ENCODE measurements around the gene NQO2. TPM values are rescaled to one million over a fixed set of nuclear protein-coding genes. Genes with fewer than 3 reads are reported as not detected.

The NQO2 gene
- total RNA-seq, 1 experiment from 2014 or later = 45.7 TPM

- intact Hi-C loops (cut with micrococcal nuclease; ENCODE audit: unreplicated experiment) (no loop called here), in situ Hi-C loops (cut with HindIII; ENCODE audit: low pct_unique_long_range_greater_than_20kb, low sequenced_read_pairs) (no loop called here)
- H3K4me1 ChIP-seq (ENCODE audit: control insufficient read depth, insufficient read depth, low read length) = peaks cover 6% of the 10 kb centered on the region
- no peaks in the 10 kb centered on the region for H3K27me3 ChIP-seq (ENCODE audit: control insufficient read depth, insufficient read depth, low read length)
- no peak overlapping the region for H3K4me3 ChIP-seq (ENCODE audit: low read depth in 2 of 2, low read length in 2 of 2)
- CTCF ChIA-PET = no interaction called here
- H3K36me3 ChIP-seq (ENCODE audit: control insufficient read depth, insufficient read depth, low read length) = peaks cover 3% of the 10 kb centered on the region; the same call in 1 of the 2 replicates
- no TSS peak for BruUV-seq (replicated peaks)
- no peak for DNase-seq (ENCODE audit: low read depth, low spot score)
- H3K9me3 ChIP-seq (ENCODE audit: control insufficient read depth, insufficient read depth, low read depth, low read length) = no peaks in the 10 kb centered on the region
- no peak for ATAC-seq
- no peak overlapping the region for H3K27ac ChIP-seq (ENCODE audit: low read length)
- POLR2A ChIA-PET = interaction anchor here (0.6 to 1.2 kb wide), 2 partner anchors 16 to 28 kb away, joined by 4 to 5 read pairs; no protein-coding TSS in a partner anchor
- TF ChIP-seq REST (IDR thresholded peaks at IDR 0.05; ENCODE audit: insufficient read depth in 1 of 2, low read depth in 2 of 2, low read length in 1 of 2) = no peak
- no peak for TF ChIP-seq POLR2AphosphoS5 (IDR thresholded peaks at IDR 0.05; ENCODE audit: low read depth, low read length)
- TF ChIP-seq CTCF (IDR thresholded peaks at IDR 0.05) = no peak
- TF ChIP-seq SIN3A (IDR thresholded peaks at IDR 0.05; ENCODE audit: borderline replicate concordance, insufficient read depth, low read depth, low read length) = no peak
- TF ChIP-seq TCF7L2 (IDR thresholded peaks at IDR 0.05; ENCODE audit: low read depth, low read length) = no peak
Observed at GRCh38 chr6:3016473-3017280, 17.0 kb downstream of the NQO2 start.

GRCh38 chr6:3017304-3017703 lies 17.6 kb downstream of the NQO2 start:
- Histone ChIP-seq H3K27ac (ENCODE audit: low read length) (no peak overlapping the region), H3K4me1 (ENCODE audit: control insufficient read depth, insufficient read depth, low read length) (peaks cover 6% of the 10 kb centered on the region), H3K4me3 (ENCODE audit: low read depth in 2 of 2, low read length in 2 of 2) (no peak overlapping the region), H3K36me3 (ENCODE audit: control insufficient read depth, insufficient read depth, low read length) (peaks cover 3% of the 10 kb centered on the region; the same call in 1 of the 2 replicates), H3K27me3 (ENCODE audit: control insufficient read depth, insufficient read depth, low read length) (no peaks in the 10 kb centered on the region), H3K9me3 (ENCODE audit: control insufficient read depth, insufficient read depth, low read depth, low read length) (no peaks in the 10 kb centered on the region)
- intact Hi-C loops (cut with micrococcal nuclease; ENCODE audit: unreplicated experiment) (no loop called here), in situ Hi-C loops (cut with HindIII; ENCODE audit: low pct_unique_long_range_greater_than_20kb, low sequenced_read_pairs) (no loop called here)
- DNase-seq (ENCODE audit: low read depth, low spot score) = no peak
- no peak for TF ChIP-seq REST (IDR thresholded peaks at IDR 0.05; ENCODE audit: insufficient read depth in 1 of 2, low read depth in 2 of 2, low read length in 1 of 2)
- TF ChIP-seq SIN3A (IDR thresholded peaks at IDR 0.05; ENCODE audit: borderline replicate concordance, insufficient read depth, low read depth, low read length) = no peak
- TF ChIP-seq POLR2AphosphoS5 (IDR thresholded peaks at IDR 0.05; ENCODE audit: low read depth, low read length) = no peak
- BruUV-seq (replicated peaks) = no TSS peak
- ChIA-PET CTCF (no interaction called here), POLR2A (interaction anchor here (0.6 to 1.2 kb wide), 2 partner anchors 17 to 29 kb away, joined by 4 to 5 read pairs; no protein-coding TSS in a partner anchor)
- ATAC-seq = no peak

All from Panc1 (cell line).